DND-41 (cell line): ENCODE results near the gene NANS.

Source experiments
- CTCF ChIP-seq: IDR thresholded peaks from 2 replicates; pipeline ENCODE4 v1.5.1; 2012; ENCODE audit warnings: borderline replicate concordance, low read length, moderate library complexity, mild to moderate bottlenecking; ENCODE audit not compliant: poor library complexity, severe bottlenecking; ENCODE audit errors: extremely low read depth
- EZH2 ChIP-seq: IDR thresholded peaks from 3 replicates; pipeline ENCODE4 v1.6.1; 2012; ENCODE audit warnings: borderline replicate concordance, low read depth, mild to moderate bottlenecking, moderate library complexity, low read length, inconsistent platforms; ENCODE audit not compliant: severe bottlenecking

GRCh38 chr9:98091735-98092612, 35.4 kb downstream of the NANS start:
- TF ChIP-seq CTCF (no peak), EZH2 (no peak)
